IPS-18c (cell line): ENCODE data around the gene KRT2.

Experiments used
- H3K4me3 ChIP-seq: 2 replicates; pipeline ENCODE4 v1.7.0; 2013; ENCODE audit warnings: low read depth, mild to moderate bottlenecking, low read length, moderate library complexity; ENCODE audit not compliant: insufficient read depth
- H3K9me3 ChIP-seq: one replicate; pipeline ENCODE4 v1.6.1; 2013; ENCODE audit warnings: mild to moderate bottlenecking, low read length, moderate library complexity; ENCODE audit not compliant: control insufficient read depth, insufficient read depth

The KRT2 gene

GRCh38 chr12:52687497-52688385 is 35.7 kb upstream of the KRT2 start:
- Histone ChIP-seq H3K9me3 (peaks cover 2% of the 10 kb centered on the region), H3K4me3 (no peak overlapping the region)

DNA sequence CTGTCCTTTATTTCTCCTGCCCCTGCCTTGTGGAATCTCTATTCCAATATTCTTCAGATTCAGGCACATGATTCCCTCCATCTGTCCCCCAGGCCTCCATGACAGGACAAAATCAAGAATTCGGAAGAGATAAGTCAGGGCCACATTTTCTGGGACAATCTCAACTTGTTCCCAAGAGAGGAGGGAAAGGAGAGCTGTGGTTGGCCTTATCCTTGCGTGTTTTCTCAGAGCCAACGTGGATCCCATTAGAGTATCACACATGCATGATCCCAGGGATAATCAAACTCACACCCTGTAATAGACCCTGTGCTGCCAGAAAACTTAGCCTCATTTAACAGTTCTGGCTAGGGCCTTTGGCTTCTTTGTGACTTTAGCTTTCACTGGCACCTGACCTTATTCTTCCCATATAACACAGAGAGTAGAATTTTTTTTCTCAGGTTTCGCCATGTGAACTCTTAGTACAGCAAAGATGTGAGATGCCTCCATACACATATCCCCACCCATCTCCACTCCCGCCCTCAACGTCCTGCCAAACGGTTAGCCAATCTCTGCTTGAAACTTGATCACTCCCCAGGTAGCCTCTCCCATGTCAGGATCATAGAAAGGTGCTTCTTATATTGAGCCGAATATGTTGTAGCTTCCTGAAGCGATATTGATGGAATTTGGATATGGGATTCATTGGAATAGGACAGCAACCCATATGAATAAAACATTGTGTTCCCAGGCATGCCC is 34.9 kb upstream of the KRT2 start:
- peaks cover 2% of the 10 kb centered on the region for H3K9me3 ChIP-seq
- H3K4me3 ChIP-seq: no peak overlapping the region

GRCh38 chr12:52686063-52686462 is 34.1 kb upstream of the KRT2 start:
- H3K4me3 ChIP-seq: no peak overlapping the region
- peaks cover 2% of the 10 kb centered on the region for H3K9me3 ChIP-seq

GRCh38 chr12:52685406-52685890 is 33.4 kb upstream of the KRT2 start:
- no peak overlapping the region for H3K4me3 ChIP-seq
- H3K9me3 ChIP-seq: peaks cover 2% of the 10 kb centered on the region

- Histone ChIP-seq H3K9me3 (peaks cover 2% of the 10 kb centered on the region), H3K4me3 (no peak overlapping the region)
These were observed 32.4 kb upstream of the KRT2 start for GRCh38 chr12:52684431-52684830.

DNA sequence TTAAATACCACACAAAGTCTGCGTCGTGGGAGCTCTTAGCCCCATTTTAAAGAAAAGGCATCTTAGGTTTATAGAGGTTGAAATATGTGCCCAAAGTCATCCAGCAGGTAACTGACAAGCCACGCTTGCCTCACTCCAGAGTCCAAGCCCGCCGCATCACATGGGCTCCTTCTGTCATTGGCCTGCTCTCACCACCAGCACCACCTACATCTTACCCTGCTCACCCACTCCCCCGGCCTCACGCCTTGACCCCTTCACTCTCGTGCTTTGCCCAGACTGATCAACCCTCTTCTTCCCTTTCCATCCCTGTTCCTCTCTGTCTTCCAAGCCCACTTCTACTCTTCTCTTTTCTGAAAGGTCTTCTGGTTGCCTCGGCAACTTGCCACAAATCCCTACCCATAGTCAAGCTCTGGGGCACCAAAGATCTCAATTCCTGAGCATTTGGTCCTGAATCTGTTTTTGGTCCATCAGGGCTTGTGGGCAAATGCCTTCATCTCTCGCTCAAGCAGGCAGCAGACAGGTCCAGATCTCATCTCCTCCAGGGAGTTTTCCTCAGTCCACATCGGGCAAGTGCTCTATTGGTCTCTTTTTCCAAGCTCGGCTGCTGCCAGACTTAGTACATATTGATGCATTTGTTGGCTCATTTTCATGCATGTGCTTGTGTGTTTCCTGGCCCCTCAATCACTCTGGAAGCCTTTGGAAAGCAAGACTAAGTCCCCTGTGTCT is 31.7 kb upstream of the KRT2 start:
- peaks cover 2% of the 10 kb centered on the region for H3K9me3 ChIP-seq
- no peak overlapping the region for H3K4me3 ChIP-seq

DNA sequence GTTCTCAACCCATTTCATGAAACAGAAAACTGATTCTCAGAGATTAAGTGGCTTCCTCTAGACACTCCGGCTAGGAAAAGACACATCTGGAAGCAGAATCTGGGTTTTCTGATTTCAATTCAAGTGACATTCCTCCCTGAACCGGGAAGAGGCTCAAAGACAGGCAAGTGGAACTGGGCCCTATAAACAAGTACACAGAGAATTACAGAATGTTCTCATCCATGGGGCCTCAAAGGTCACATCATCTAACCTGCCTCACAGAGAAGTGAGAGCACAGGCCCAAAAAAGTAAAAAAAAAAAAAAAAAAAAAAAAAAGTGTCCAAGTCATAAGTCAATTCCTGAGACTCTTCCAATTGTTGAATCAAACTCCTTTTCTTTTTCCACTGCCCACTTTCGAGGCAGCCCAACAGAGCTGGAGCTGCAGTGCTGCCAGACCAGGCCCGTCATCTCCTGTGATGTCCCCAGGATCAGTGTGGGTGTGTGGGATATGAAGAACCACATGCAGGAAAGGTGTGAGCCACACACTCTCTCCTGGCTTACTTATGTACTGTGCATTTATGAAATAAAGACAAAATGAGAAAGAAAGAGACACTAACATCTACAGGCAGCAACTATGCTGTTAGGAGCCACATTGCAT is 31.0 kb upstream of the KRT2 start:
- no peak overlapping the region for H3K4me3 ChIP-seq
- H3K9me3 ChIP-seq: no peaks in the 10 kb centered on the region

DNA sequence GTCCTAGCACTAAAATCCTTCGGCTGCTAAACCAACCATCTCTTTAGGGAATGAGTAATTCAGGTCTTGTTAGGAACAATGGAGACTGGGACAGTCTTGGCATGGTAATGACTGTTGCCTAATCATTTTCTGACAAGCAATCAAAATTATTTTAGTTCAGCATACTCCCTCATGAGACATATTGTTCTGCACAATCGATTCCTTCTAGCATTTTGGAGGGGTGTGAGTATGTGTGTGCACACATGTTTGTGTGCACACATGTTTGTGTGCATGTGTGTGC is 30.3 kb upstream of the KRT2 start:
- no peaks in the 10 kb centered on the region for H3K9me3 ChIP-seq

GRCh38 chr12:52681526-52682380 is 29.7 kb upstream of the KRT2 start:
- H3K9me3 ChIP-seq: no peaks in the 10 kb centered on the region
- no peak overlapping the region for H3K4me3 ChIP-seq

More for the DNA sequence above, 30.3 kb upstream of the KRT2 start:
- no peak overlapping the region for H3K4me3 ChIP-seq

GRCh38 chr12:52680363-52680762 is 28.4 kb upstream of the KRT2 start, which contains the start of gene KRT1:
Gene KRT1, minus strand, starts transcription at chr12:52680407. Its CDS starts 59 bp downstream, at chr12:52680348.
- H3K4me3 ChIP-seq: no peak within 1 kb of the TSS
- H3K9me3 ChIP-seq: no peaks in the 10 kb centered on the region

- Histone ChIP-seq H3K9me3 (no peaks in the 10 kb centered on the region), H3K4me3 (no peak overlapping the region)
These were observed 27.9 kb upstream of the KRT2 start for GRCh38 chr12:52679875-52680274.

- no peaks in the 10 kb centered on the region for H3K9me3 ChIP-seq
- no peak overlapping the region for H3K4me3 ChIP-seq
These were observed 25.7 kb upstream of the KRT2 start for GRCh38 chr12:52677671-52678070.

GRCh38 chr12:52677126-52677525 is 25.1 kb upstream of the KRT2 start:
- no peak overlapping the region for H3K4me3 ChIP-seq
- no peaks in the 10 kb centered on the region for H3K9me3 ChIP-seq

GRCh38 chr12:52676163-52676562 is 24.2 kb upstream of the KRT2 start:
- Histone ChIP-seq H3K4me3 (no peak overlapping the region), H3K9me3 (no peaks in the 10 kb centered on the region)

- H3K4me3 ChIP-seq: no peak overlapping the region
- H3K9me3 ChIP-seq: no peaks in the 10 kb centered on the region
These were observed 23.3 kb upstream of the KRT2 start for GRCh38 chr12:52675301-52675701.

DNA sequence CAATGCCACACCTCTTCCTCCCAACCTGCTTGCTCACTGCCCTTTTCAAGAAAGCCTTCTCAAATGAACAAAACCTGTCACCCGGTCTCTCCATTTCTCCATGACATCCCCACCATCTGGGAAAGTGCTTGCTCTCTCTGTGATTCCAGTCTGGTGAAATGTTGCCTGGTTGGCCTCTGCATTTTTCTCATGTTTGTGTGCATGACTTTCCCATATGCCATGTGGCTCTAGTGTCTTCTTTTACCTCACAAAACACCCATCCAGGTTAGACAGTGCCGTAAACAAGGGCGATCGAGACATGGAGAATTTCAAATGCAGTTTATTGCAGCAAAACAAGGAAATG is 22.4 kb upstream of the KRT2 start:
- H3K9me3 ChIP-seq: no peaks in the 10 kb centered on the region
- no peak overlapping the region for H3K4me3 ChIP-seq
